ENCODE results near the gene PLEK.
A peak's percentile ranks its signal among the peaks of the same experiment; 100 is the strongest.
"Not testable (repeated sequence)": the region's sequence is repeated elsewhere in the genome, so short reads cannot be mapped to it uniquely, and the experiment has no call there.

PLEK gene

GRCh38 chr2:68385907-68386287, 20.8 kb downstream of the PLEK start:
- no peak for DNase-seq (ENCODE audit: low read depth)

GRCh38 chr2:68386365-68386764, 21.3 kb downstream of the PLEK start:
- DNase-seq (ENCODE audit: low read depth) = no peak

- DNase-seq (ENCODE audit: low read depth) = no peak
Observed at GRCh38 chr2:68387408-68388350, 22.6 kb downstream of the PLEK start.

GRCh38 chr2:68388358-68388757, 23.3 kb downstream of the PLEK start:
- DNase-seq (ENCODE audit: low read depth) = no peak

GRCh38 chr2:68388772-68389171, 23.7 kb downstream of the PLEK start:
- no peak for DNase-seq (ENCODE audit: low read depth)

- DNase-seq (ENCODE audit: low read depth) = no peak
Observed at GRCh38 chr2:68390114-68390513, 25.0 kb downstream of the PLEK start.

- DNase-seq (ENCODE audit: low read depth) = no peak
Observed at GRCh38 chr2:68390586-68390985, 25.5 kb downstream of the PLEK start.

- peak; percentile 3 for DNase-seq (ENCODE audit: low read depth)
Observed at GRCh38 chr2:68391099-68391498, 26.0 kb downstream of the PLEK start.

- DNase-seq (ENCODE audit: low read depth) = no peak
Observed at GRCh38 chr2:68391869-68392268, 26.8 kb downstream of the PLEK start.

GRCh38 chr2:68396093-68396492, 31.0 kb downstream of the PLEK start:
- no peak for DNase-seq (ENCODE audit: low read depth)

- DNase-seq (ENCODE audit: low read depth) = not testable (repeated sequence)
Observed at GRCh38 chr2:68397704-68398263, 32.7 kb downstream of the PLEK start.

- no peak for DNase-seq (ENCODE audit: low read depth)
Observed at GRCh38 chr2:68403199-68403644, 38.1 kb downstream of the PLEK start.

- DNase-seq (ENCODE audit: low read depth) = no peak
Observed at GRCh38 chr2:68404164-68404563, 39.1 kb downstream of the PLEK start.

- no peak for DNase-seq (ENCODE audit: low read depth)
Observed at GRCh38 chr2:68404893-68405799, 40.1 kb downstream of the PLEK start.

GRCh38 chr2:68411397-68412126, 46.5 kb downstream of the PLEK start:
- DNase-seq (ENCODE audit: low read depth) = no peak

GRCh38 chr2:68412127-68412819, 47.2 kb downstream of the PLEK start:
- no peak for DNase-seq (ENCODE audit: low read depth)

GRCh38 chr2:68413466-68413865, 48.4 kb downstream of the PLEK start:
- no peak for DNase-seq (ENCODE audit: low read depth)

- DNase-seq (ENCODE audit: low read depth) = no peak
Observed at GRCh38 chr2:68414452-68414851, 49.4 kb downstream of the PLEK start.

- no peak for DNase-seq (ENCODE audit: low read depth)
Observed at GRCh38 chr2:68414876-68415275, 49.8 kb downstream of the PLEK start.

- no peak for DNase-seq (ENCODE audit: low read depth)
Observed at GRCh38 chr2:68415521-68415920, 50.4 kb downstream of the PLEK start.

- no peak for DNase-seq (ENCODE audit: low read depth)
Observed at GRCh38 chr2:68416081-68416675, 51.1 kb downstream of the PLEK start.
